Lower leg skin (tissue), 4 donors: ENCODE results near the gene COMMD7. TPM values are rescaled to one million over a fixed set of nuclear protein-coding genes. Genes with fewer than 3 reads are reported as not detected.
"Not testable (repeated sequence)": the region's sequence is repeated elsewhere in the genome, so short reads cannot be mapped to it uniquely, and the experiment has no call there.

Experiments used
- DNase-seq, 2 donors: peaks; one replicate each; pipeline ENCODE4 v3.0.0-alpha.2; 2019; ENCODE audit warnings: low spot score in 2 of 2
- H3K4me3 ChIP-seq: fragments of 200-600 bp; sonication (generic); 2 replicates; pipeline ENCODE4 v1.5.1; 2017; ENCODE audit warnings: mild to moderate bottlenecking, low read depth; ENCODE audit not compliant: poor library complexity, severe bottlenecking
- CTCF ChIP-seq, 3 donors: fragments of 450-650 bp; IDR thresholded peaks; one replicate each; pipeline ENCODE4 v1.5.1; 2016; ENCODE audit warnings: antibody characterized with exemption in 3 of 3, mild to moderate bottlenecking in 3 of 3, moderate library complexity in 2 of 3
- POLR2A ChIP-seq, 2 donors: fragments of 450-650 bp; IDR thresholded peaks; one replicate each; pipeline ENCODE4 v1.6.1; 2016 to 2017; ENCODE audit warnings: antibody characterized with exemption in 2 of 2, mild to moderate bottlenecking in 1 of 2, moderate library complexity in 1 of 2
- WGBS, 2 donors: methylation state at CpG; one replicate each; pipeline ENCODE4 v1.1.5; 2018; 5-methylcytosine and 5-hydroxymethylcytosine counted together
- intact Hi-C: fragments of 100-400 bp; cut with DNase I; formaldehyde crosslinking; loops from one replicate; pipeline ENCODE4 v1.15.0; 2023; ENCODE audit warnings: low total_unique reads
- total RNA-seq, 4 donors: library from RNA; depleted of rRNA; stranded (reverse); fragments of >200 nt; gene quantifications; one replicate each; pipeline ENCODE4 v1.1.0, GENCODE V29; 2016

COMMD7 gene
- total RNA-seq, 4 donors from 2014 or later = 16.9 to 21.0 (median 18.7) TPM

- no peak for DNase-seq
- TF ChIP-seq POLR2A (IDR thresholded peaks at IDR 0.05) (no peak), CTCF (IDR thresholded peaks at IDR 0.05) (no peak)
- no peak overlapping the region for H3K4me3 ChIP-seq
- 91 to 100% methylated on average over 3 of the region's 3 CpGs for WGBS, 2 donors
- intact Hi-C loops = no loop called here
These were observed 45.7 kb downstream of the COMMD7 start for GRCh38 chr20:32697608-32698007.

- TF ChIP-seq POLR2A (IDR thresholded peaks at IDR 0.05) = no peak
- no peak for TF ChIP-seq CTCF (IDR thresholded peaks at IDR 0.05)
- intact Hi-C loops = no loop called here
- H3K4me3 ChIP-seq = no peak overlapping the region
- no peak for DNase-seq
These were observed 48.2 kb downstream of the COMMD7 start for GRCh38 chr20:32695089-32695488.

GRCh38 chr20:32688966-32689365 is 54.3 kb downstream of the COMMD7 start:
- 93% methylated on average over 1 of the region's 1 CpG for WGBS, 2 donors
- intact Hi-C loops, DNase-seq, H3K4me3 ChIP-seq: not testable (repeated sequence)

GRCh38 chr20:32687180-32687532 is 56.1 kb downstream of the COMMD7 start:
- 91 to 93% methylated on average over 9 of the region's 9 CpGs for WGBS, 2 donors
- intact Hi-C loops = no loop called here
- DNase-seq = no peak
- TF ChIP-seq CTCF (IDR thresholded peaks at IDR 0.05) = no peak
- no peak for TF ChIP-seq POLR2A (IDR thresholded peaks at IDR 0.05)
- H3K4me3 ChIP-seq = no peak overlapping the region

- TF ChIP-seq CTCF (IDR thresholded peaks at IDR 0.05) = no peak
- intact Hi-C loops = no loop called here
- 93 to 98% methylated on average over 10 of the region's 10 CpGs for WGBS, 2 donors
These were observed 56.6 kb downstream of the COMMD7 start for GRCh38 chr20:32686530-32687179.

GRCh38 chr20:32685541-32686529 is 57.4 kb downstream of the COMMD7 start:
- intact Hi-C loops = no loop called here
- DNase-seq = no peak
- H3K4me3 ChIP-seq = no peak overlapping the region
- WGBS, 2 donors = 50 to 51% methylated on average over 17 of the region's 17 CpGs
- TF ChIP-seq CTCF (IDR thresholded peaks at IDR 0.05) (no peak), POLR2A (IDR thresholded peaks at IDR 0.05) (no peak)

More at GRCh38 chr20:32686530-32687179, 56.6 kb downstream of the COMMD7 start:
- no peak overlapping the region for H3K4me3 ChIP-seq
- no peak for DNase-seq
